ENCODE data around the gene CYP19A1. TPM values are rescaled to one million over a fixed set of nuclear protein-coding genes. Genes with fewer than 3 reads are reported as not detected.

The CYP19A1 gene
- total RNA-seq, 6 experiments from 2014 or later: 0.57 TPM; not detected in 5

DNA sequence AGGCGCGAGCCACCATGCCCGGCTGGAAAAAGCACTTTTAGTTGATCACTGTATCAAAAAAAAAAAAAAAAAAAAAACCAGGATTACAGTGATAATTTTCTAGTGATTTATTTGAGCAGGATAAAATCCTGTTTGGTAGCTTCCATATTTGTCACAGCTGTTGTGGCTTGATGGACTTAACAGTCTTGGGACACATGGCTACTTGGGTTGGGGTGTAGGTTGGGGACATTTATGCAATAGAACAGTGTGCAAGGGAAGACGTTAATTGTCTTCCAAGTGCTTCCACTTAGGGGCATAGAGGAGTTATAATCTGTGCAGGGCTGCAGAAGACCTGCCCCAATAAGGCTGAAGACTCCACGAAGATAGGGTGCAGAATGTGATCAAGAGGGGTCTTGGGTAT is 136.8 kb downstream of the CYP19A1 start:
- H3K36me3 Mint-ChIP-seq (ENCODE audit: low read depth): no peaks in the 10 kb centered on the region
- DNase-seq: no peak
- H3K27ac Mint-ChIP-seq: no peak overlapping the region
- no peaks in the 10 kb centered on the region for H3K9me3 Mint-ChIP-seq
- TF ChIP-seq, protein P1, sequence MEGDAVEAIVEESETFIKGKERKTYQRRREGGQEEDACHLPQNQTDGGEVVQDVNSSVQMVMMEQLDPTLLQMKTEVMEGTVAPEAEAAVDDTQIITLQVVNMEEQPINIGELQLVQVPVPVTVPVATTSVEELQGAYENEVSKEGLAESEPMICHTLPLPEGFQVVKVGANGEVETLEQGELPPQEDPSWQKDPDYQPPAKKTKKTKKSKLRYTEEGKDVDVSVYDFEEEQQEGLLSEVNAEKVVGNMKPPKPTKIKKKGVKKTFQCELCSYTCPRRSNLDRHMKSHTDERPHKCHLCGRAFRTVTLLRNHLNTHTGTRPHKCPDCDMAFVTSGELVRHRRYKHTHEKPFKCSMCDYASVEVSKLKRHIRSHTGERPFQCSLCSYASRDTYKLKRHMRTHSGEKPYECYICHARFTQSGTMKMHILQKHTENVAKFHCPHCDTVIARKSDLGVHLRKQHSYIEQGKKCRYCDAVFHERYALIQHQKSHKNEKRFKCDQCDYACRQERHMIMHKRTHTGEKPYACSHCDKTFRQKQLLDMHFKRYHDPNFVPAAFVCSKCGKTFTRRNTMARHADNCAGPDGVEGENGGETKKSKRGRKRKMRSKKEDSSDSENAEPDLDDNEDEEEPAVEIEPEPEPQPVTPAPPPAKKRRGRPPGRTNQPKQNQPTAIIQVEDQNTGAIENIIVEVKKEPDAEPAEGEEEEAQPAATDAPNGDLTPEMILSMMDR (IDR thresholded peaks at IDR 0.05): no peak
- H3K4me1 Mint-ChIP-seq (ENCODE audit: low read depth): peaks cover 9% of the 10 kb centered on the region
- peaks cover 3% of the 10 kb centered on the region; the same call in 1 of the 2 replicates for H3K27me3 Mint-ChIP-seq (ENCODE audit: insufficient read depth)
- H3K4me3 Mint-ChIP-seq: no peak overlapping the region

DNA sequence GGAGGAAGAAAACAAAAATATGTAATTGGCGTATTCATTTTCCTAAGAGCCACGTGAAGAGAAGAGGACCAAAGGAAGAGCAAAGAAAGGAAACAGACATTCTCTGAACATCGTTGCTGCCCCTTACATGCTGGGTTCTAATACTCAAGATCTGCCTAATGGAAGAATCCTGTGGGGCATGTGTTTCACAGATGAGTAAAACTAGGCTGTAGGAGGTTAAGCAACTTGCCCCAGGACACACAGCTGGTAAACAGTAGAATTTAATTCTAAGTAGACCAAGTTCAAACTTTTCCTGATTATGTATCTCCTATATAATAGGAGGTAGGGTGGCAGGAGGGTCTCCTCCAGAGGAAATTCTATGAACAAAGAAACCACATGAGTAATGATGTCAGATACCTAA is 137.6 kb downstream of the CYP19A1 start:
- peaks cover 9% of the 10 kb centered on the region for H3K4me1 Mint-ChIP-seq (ENCODE audit: low read depth)
- H3K27ac Mint-ChIP-seq: no peak overlapping the region
- H3K27me3 Mint-ChIP-seq (ENCODE audit: insufficient read depth): peaks cover 3% of the 10 kb centered on the region; the same call in 1 of the 2 replicates
- no peak for DNase-seq
- H3K4me3 Mint-ChIP-seq: no peak overlapping the region
- no peaks in the 10 kb centered on the region for H3K9me3 Mint-ChIP-seq
- TF ChIP-seq, protein P1 (IDR thresholded peaks at IDR 0.05): no peak
- no peaks in the 10 kb centered on the region for H3K36me3 Mint-ChIP-seq (ENCODE audit: low read depth)

DNA sequence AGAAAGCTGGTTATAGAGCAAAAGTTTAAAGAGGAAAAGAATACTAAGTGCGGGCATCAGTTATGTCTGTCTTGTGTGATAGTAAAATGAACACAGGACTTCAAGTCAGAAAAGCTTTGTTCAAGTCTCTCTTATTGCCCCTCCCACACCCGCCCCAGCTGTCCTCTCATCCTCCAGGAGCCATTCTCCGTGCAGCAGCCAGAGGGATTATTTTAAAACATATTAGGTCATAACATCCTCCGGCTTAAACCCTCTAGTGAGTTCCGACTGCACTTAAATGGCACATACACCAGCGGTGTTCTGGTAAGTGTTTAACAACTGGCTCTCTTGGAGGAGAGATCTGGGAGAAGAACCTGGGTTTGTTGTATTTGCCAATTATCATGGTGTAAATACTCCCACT is 138.9 kb downstream of the CYP19A1 start:
- no peak overlapping the region for H3K27ac Mint-ChIP-seq
- DNase-seq: no peak
- peaks cover 3% of the 10 kb centered on the region; the same call in 1 of the 2 replicates for H3K27me3 Mint-ChIP-seq (ENCODE audit: insufficient read depth)
- TF ChIP-seq, protein P1 (IDR thresholded peaks at IDR 0.05): no peak
- no peaks in the 10 kb centered on the region for H3K36me3 Mint-ChIP-seq (ENCODE audit: low read depth)
- no peak overlapping the region for H3K4me3 Mint-ChIP-seq
- H3K9me3 Mint-ChIP-seq: no peaks in the 10 kb centered on the region
- peaks cover 9% of the 10 kb centered on the region for H3K4me1 Mint-ChIP-seq (ENCODE audit: low read depth)

DNA sequence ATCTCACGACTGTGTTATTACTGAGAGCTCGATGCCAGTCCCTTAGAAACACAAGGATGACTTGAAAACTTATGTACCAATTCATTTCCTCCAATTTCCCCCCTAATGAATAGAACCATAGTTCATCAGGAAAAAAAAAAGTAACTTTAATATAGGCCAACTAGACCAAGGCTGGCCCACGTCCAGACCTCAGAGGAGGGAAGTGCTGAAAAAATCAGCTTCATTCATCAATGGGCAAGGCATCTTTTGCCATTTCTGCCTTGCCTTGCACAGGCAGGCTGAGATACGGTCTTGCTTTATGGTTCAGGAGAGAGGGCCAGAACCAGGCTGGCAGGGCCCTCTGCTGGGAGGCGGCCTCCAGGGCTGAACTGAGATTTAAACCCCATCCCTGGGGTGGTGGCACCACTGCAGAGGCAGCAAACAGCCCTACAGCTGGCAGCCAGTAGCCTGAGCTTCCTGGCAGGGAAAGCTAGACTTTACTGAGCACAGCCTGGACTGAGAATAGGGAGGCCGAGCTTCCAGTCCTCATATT is 139.6 kb downstream of the CYP19A1 start:
- TF ChIP-seq, protein P1 (IDR thresholded peaks at IDR 0.05): no peak
- no peak overlapping the region for H3K27ac Mint-ChIP-seq
- H3K4me1 Mint-ChIP-seq (ENCODE audit: low read depth): peaks cover 9% of the 10 kb centered on the region
- H3K36me3 Mint-ChIP-seq (ENCODE audit: low read depth): no peaks in the 10 kb centered on the region
- H3K27me3 Mint-ChIP-seq (ENCODE audit: insufficient read depth): peaks cover 3% of the 10 kb centered on the region; the same call in 1 of the 2 replicates
- H3K9me3 Mint-ChIP-seq: no peaks in the 10 kb centered on the region
- H3K4me3 Mint-ChIP-seq: no peak overlapping the region
- DNase-seq: no peak

DNA sequence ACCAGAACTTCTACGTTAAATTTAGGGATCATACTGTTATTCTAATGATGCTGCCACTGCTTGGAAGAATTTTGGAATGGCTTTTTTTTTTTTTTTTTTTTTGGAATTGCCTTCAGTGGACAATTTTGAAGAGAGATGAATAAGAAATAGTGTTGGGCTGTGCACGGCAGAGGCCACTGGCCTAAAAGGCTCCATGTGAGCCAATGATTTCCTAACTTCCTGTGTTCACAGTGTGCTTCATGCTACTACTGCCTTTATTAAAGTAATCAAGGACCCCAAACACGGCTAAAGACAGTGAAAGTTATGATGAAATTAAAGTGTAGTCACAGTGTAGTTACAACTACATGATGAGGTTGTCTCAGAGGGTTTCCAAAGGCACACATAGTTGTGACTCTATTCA is 142.9 kb downstream of the CYP19A1 start:
- peaks cover 8% of the 10 kb centered on the region; the same call in 1 of the 2 replicates for H3K27me3 Mint-ChIP-seq (ENCODE audit: insufficient read depth)
- no peak overlapping the region for H3K27ac Mint-ChIP-seq
- H3K36me3 Mint-ChIP-seq (ENCODE audit: low read depth): no peaks in the 10 kb centered on the region
- no peak overlapping the region for H3K4me3 Mint-ChIP-seq
- no peak for DNase-seq
- TF ChIP-seq, protein P1 (IDR thresholded peaks at IDR 0.05): no peak
- peaks cover 23% of the 10 kb centered on the region for H3K4me1 Mint-ChIP-seq (ENCODE audit: low read depth)
- H3K9me3 Mint-ChIP-seq: no peaks in the 10 kb centered on the region
